Tibial nerve (tissue), 4 donors: Measurements from ENCODE around the gene DMAC1.

Experiments
- EP300 ChIP-seq, 2 donors: sonication (generic); formaldehyde crosslinking; IDR thresholded peaks; one replicate each; pipeline ENCODE4 v1.6.1; 2017; ENCODE audit warnings: antibody characterized with exemption in 2 of 2, mild to moderate bottlenecking in 1 of 2
- TF ChIP-seq, protein P1 (sequence below), 5 experiments: fragments of 200-600 bp in 3 of 5; fragments of 450-650 bp in 2 of 5; sonication (generic) in 3 of 5; IDR thresholded peaks; one replicate each; pipeline ENCODE4 v1.5.1; 2016 to 2019; ENCODE audit warnings: antibody characterized with exemption in 5 of 5, mild to moderate bottlenecking in 3 of 5, moderate library complexity in 2 of 5

DNA sequence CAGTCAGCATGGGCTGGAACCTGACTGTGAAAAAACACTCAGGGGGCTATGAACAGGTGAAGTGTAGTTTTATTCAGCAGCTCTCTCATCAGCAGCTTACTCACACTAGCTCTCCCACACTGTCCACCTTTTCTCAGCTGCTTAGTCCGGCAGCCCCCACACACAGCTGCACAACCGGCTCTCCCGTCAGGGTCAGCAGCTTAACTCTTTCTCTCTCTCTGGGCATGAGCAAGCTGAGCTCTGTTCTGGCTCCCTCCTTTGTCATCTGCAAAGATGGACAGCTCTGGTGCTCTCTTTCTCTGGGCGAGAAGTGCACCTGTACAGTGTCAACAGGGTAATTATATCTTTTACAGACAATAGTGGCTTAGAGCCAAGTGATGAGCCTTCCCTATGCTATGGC, 8.2 kb downstream of the DMAC1 start:
- TF ChIP-seq, protein P1, sequence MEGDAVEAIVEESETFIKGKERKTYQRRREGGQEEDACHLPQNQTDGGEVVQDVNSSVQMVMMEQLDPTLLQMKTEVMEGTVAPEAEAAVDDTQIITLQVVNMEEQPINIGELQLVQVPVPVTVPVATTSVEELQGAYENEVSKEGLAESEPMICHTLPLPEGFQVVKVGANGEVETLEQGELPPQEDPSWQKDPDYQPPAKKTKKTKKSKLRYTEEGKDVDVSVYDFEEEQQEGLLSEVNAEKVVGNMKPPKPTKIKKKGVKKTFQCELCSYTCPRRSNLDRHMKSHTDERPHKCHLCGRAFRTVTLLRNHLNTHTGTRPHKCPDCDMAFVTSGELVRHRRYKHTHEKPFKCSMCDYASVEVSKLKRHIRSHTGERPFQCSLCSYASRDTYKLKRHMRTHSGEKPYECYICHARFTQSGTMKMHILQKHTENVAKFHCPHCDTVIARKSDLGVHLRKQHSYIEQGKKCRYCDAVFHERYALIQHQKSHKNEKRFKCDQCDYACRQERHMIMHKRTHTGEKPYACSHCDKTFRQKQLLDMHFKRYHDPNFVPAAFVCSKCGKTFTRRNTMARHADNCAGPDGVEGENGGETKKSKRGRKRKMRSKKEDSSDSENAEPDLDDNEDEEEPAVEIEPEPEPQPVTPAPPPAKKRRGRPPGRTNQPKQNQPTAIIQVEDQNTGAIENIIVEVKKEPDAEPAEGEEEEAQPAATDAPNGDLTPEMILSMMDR (IDR thresholded peaks at IDR 0.05) = no peak
- TF ChIP-seq EP300 (IDR thresholded peaks at IDR 0.05) = no peak
